GM21528 (cell line): ENCODE data around the gene CD40.
"Not testable (repeated sequence)": the region's sequence is repeated elsewhere in the genome, so short reads cannot be mapped to it uniquely, and the experiment has no call there.

Source experiments
- ATAC-seq: cut with Tn5 transposase; IDR thresholded peaks from one replicate; pipeline ENCODE4 v1.9.1; 2021; ENCODE audit warnings: mild to moderate bottlenecking, moderate library complexity; ENCODE audit not compliant: unreplicated experiment, low FRiP score

The CD40 gene

GRCh38 chr20:46091622-46092535, 26.2 kb upstream of the CD40 start:
- ATAC-seq, result not testable (repeated sequence)

- no peak for ATAC-seq
Observed at GRCh38 chr20:46093531-46093930, 24.6 kb upstream of the CD40 start.

DNA sequence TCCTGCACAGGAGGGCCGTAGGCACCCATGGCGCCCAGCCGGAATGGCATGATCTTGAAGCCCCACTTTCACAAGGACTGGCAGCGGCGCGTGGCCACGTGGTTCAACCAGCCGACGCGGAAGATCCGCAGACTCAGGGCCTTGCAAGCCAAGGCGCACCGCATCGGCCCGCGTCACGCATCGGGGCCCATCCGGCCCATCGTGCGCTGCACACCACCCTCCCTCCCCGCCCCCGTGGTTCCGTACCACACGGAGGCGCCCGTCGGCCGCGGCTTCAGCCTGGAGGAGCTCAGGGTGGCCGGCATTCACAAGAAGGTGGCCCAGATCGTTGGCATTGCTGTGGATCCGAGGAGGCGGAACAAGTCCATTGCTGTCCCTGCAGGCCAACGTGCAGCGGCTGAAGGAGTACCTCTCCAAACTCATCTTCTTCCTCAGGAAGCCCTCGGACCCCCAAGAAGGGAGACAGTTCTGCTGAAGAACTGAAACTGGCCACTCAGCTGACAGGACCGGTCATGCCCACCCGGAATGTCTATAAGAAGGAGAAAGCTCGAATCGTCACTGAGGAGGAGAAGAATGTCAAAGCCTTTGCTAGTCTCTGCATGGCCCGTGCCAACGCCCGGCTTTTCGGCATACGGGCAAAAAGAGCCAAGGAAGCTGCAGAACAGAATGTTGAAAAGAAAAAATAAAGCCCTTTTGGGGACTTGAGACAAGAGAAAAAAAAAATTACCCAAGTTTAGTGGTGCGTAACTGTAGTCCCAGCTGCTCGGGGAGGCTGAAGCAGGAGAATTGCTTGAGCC, 18.4 kb upstream of the CD40 start:
- no peak for ATAC-seq

GRCh38 chr20:46100444-46100843, 17.7 kb upstream of the CD40 start:
- not testable (repeated sequence) for ATAC-seq

GRCh38 chr20:46100988-46101387, 17.1 kb upstream of the CD40 start:
- no peak for ATAC-seq

- no peak for ATAC-seq
Observed at GRCh38 chr20:46101957-46102356, 16.2 kb upstream of the CD40 start.

- no peak for ATAC-seq
Observed at GRCh38 chr20:46102940-46103339, 15.2 kb upstream of the CD40 start.

- ATAC-seq, result no peak
Observed at GRCh38 chr20:46104262-46104661, 13.9 kb upstream of the CD40 start.

DNA sequence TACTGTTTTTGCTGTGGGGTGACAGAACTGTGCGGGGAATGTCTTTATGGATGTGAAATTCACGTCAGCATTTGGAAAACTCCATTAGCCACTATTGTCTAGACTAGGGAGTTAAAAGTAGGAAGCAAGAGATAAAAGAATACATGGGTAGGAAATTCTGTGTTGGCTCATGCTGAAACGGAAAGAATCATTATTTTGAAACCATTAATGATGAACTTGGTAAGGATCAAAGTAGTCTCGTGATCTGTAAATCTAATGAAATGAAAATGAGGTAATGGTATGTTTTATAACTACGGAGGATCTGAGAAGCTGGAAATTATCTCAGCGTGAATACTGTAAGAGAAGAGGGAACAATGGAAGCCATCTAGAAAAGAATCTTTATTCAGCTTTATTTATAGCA, 11.1 kb upstream of the CD40 start:
- ATAC-seq, result no peak

- peak; percentile 76 for ATAC-seq
Observed at GRCh38 chr20:46108435-46108841, 9.7 kb upstream of the CD40 start.

GRCh38 chr20:46108976-46109375, 9.1 kb upstream of the CD40 start:
- ATAC-seq, result no peak

GRCh38 chr20:46111028-46111835, 6.9 kb upstream of the CD40 start:
- peak; percentile 51 for ATAC-seq

GRCh38 chr20:46111836-46112212, 6.3 kb upstream of the CD40 start:
- ATAC-seq, result no peak

GRCh38 chr20:46112430-46113112, 5.5 kb upstream of the CD40 start:
- no peak for ATAC-seq

- ATAC-seq, result no peak
Observed at GRCh38 chr20:46113113-46113470, 5.0 kb upstream of the CD40 start.

GRCh38 chr20:46114449-46114848, 3.7 kb upstream of the CD40 start:
- ATAC-seq, result no peak

DNA sequence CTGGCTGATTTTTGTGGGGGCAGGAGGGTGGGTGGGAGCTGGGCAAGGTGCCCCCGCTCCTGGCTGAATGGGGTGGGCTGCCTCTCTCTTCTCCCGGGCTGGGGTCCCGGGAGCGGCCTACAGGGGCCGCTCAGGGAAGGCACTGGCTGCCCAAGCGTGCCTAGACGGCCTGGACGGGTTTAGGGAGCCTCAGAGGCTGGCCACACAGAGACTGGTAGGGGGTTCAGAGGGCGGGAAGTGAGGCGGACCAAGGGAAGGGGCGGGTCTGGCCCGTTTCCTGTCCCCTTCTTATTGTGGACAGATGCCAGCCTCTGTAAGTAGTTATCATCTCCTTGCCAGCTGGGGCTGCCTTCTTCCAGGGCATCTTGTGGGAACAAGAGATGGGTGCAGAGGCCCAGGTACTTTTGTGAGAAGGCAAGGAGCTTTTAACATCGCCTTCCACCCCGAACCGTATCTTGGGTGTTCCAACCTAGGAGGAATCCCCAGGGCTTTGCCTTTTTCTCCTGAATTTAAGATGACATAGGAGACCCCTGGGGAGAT, 437 bp downstream of the CD40 start:
- ATAC-seq, result peak; percentile 49

- peak; percentile 28 for ATAC-seq
Observed at GRCh38 chr20:46119028-46119546, 973 bp downstream of the CD40 start.

- ATAC-seq, result no peak
Observed at GRCh38 chr20:46119547-46119946, 1.4 kb downstream of the CD40 start.

GRCh38 chr20:46120136-46120535, 2.0 kb downstream of the CD40 start:
- no peak for ATAC-seq
